ENCODE data around the gene C5orf58. TPM values are rescaled to one million over a fixed set of nuclear protein-coding genes. Genes with fewer than 3 reads are reported as not detected.

Gene C5orf58
- total RNA-seq, 3 donors from 2014 or later, result 0.15 to 0.80 TPM; not detected in 1

DNA sequence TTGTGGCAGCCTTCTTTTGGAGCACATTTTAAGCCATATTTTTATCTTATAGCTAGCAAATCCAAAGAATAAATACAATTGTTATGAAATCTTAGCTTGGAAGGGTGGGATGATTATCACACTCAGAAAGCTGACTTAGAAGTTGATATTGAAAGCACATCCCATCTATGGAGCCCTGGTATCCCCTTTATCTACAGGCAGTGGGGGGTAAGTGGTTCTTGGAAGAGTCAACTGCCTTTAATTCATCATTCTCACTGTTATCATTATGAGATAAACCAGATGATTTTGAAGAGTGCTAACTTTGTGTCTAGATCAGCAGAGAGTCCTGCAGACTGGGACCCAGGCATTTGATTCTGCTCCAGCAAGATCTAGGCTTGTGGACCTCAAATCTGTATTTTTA, 61.8 kb downstream of the C5orf58 start:
- TF ChIP-seq POLR2A (IDR thresholded peaks at IDR 0.05), result no peak
- TF ChIP-seq POLR2AphosphoS5 (IDR thresholded peaks at IDR 0.05), result no peak
- TF ChIP-seq, protein P1, sequence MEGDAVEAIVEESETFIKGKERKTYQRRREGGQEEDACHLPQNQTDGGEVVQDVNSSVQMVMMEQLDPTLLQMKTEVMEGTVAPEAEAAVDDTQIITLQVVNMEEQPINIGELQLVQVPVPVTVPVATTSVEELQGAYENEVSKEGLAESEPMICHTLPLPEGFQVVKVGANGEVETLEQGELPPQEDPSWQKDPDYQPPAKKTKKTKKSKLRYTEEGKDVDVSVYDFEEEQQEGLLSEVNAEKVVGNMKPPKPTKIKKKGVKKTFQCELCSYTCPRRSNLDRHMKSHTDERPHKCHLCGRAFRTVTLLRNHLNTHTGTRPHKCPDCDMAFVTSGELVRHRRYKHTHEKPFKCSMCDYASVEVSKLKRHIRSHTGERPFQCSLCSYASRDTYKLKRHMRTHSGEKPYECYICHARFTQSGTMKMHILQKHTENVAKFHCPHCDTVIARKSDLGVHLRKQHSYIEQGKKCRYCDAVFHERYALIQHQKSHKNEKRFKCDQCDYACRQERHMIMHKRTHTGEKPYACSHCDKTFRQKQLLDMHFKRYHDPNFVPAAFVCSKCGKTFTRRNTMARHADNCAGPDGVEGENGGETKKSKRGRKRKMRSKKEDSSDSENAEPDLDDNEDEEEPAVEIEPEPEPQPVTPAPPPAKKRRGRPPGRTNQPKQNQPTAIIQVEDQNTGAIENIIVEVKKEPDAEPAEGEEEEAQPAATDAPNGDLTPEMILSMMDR (IDR thresholded peaks at IDR 0.05), result no peak
- Histone ChIP-seq H3K27me3 (no peaks in the 10 kb centered on the region), H3K36me3 (no peaks in the 10 kb centered on the region), H3K9me3 (no peaks in the 10 kb centered on the region), H3K27ac (no peak overlapping the region), H3K4me3 (no peak overlapping the region), H3K4me1 (no peaks in the 10 kb centered on the region)
- intact Hi-C loops (cut with DNase I; ENCODE audit: low total_unique reads), result no loop called here
- no peak for DNase-seq (ENCODE audit: low spot score in 2 of 2)

Other genes with a start within 250 kb of the C5orf58 start
- 1 to 10 TPM in 2 of 3 donors, not detected in 1; 1.3 to 7.9 TPM for gene FOXI1, start 127.1 kb upstream of the C5orf58 start, total RNA-seq
- gene LCP2, start 64.8 kb downstream of the C5orf58 start, total RNA-seq, result 10 to 100 TPM; 15.4 to 41.4 (median 21.8) TPM
- gene KCNMB1, start 156.4 kb downstream of the C5orf58 start, total RNA-seq, result 1 to 10 TPM in 2 of 3 donors, under 1 TPM in 1; 0.16 to 6.6 (median 5.1) TPM